ENCODE results near the gene TOM1L1.

The TOM1L1 gene

GRCh38 chr17:54950116-54950515, 49.5 kb downstream of the TOM1L1 start:
- no peak for DNase-seq

- DNase-seq, result no peak
Measured at GRCh38 chr17:54951286-54951685, 50.6 kb downstream of the TOM1L1 start.

- DNase-seq, result no peak
Measured at GRCh38 chr17:54956791-54957190, 56.1 kb downstream of the TOM1L1 start.

GRCh38 chr17:54967621-54968261, 67.1 kb downstream of the TOM1L1 start:
- peak; percentile 19 for DNase-seq

- DNase-seq, result peak; percentile 98
Measured at GRCh38 chr17:54968262-54968987, 67.8 kb downstream of the TOM1L1 start, which contains the start of the genes COX11 and STXBP4. TSS of gene COX11 (minus strand) at chr17:54968654. CDS start at chr17:54968646, 8 bp downstream. TSS of gene STXBP4 (plus strand) at chr17:54968765. CDS start at chr17:54986220, 17,455 bp downstream.

GRCh38 chr17:54968988-54969332, 68.3 kb downstream of the TOM1L1 start:
- no peak for DNase-seq

GRCh38 chr17:54969658-54970572, 69.3 kb downstream of the TOM1L1 start:
- no peak for DNase-seq

- no peak for DNase-seq
Measured at GRCh38 chr17:54971147-54971546, 70.5 kb downstream of the TOM1L1 start.

- DNase-seq, result no peak
Measured at GRCh38 chr17:54971901-54972300, 71.2 kb downstream of the TOM1L1 start.

- no peak for DNase-seq
Measured at GRCh38 chr17:54972406-54973138, 71.9 kb downstream of the TOM1L1 start.

- DNase-seq, result no peak
Measured at GRCh38 chr17:54974759-54975158, 74.1 kb downstream of the TOM1L1 start.

- DNase-seq, result no peak
Measured at GRCh38 chr17:54976316-54976715, 75.7 kb downstream of the TOM1L1 start.

GRCh38 chr17:54977744-54978143, 77.1 kb downstream of the TOM1L1 start:
- no peak for DNase-seq

- DNase-seq, result no peak
Measured at GRCh38 chr17:54979657-54980056, 79.0 kb downstream of the TOM1L1 start.

GRCh38 chr17:54980375-54980774, 79.7 kb downstream of the TOM1L1 start:
- DNase-seq, result no peak

- no peak for DNase-seq
Measured at GRCh38 chr17:54982399-54982798, 81.7 kb downstream of the TOM1L1 start.

- DNase-seq, result no peak
Measured at GRCh38 chr17:54983260-54983659, 82.6 kb downstream of the TOM1L1 start.

- no peak for DNase-seq
Measured at GRCh38 chr17:54985476-54985875, 84.8 kb downstream of the TOM1L1 start.

GRCh38 chr17:54990118-54990517, 89.5 kb downstream of the TOM1L1 start:
- DNase-seq, result no peak

- DNase-seq, result no peak
Measured at GRCh38 chr17:54991567-54991966, 90.9 kb downstream of the TOM1L1 start.

- DNase-seq, result peak; percentile 69
Measured at GRCh38 chr17:54992797-54993639, 92.4 kb downstream of the TOM1L1 start.

- no peak for DNase-seq
Measured at GRCh38 chr17:54996441-54996840, 95.8 kb downstream of the TOM1L1 start.
